IPS-11a (cell line): ENCODE data around the gene NACAD.

ENCODE experiments used
- H3K4me3 ChIP-seq: one replicate; pipeline ENCODE4 v1.5.1; 2013; ENCODE audit warnings: low read depth, low read length, control low read depth

The NACAD gene

GRCh38 chr7:45088821-45089340, at the start of gene NACAD:
Gene NACAD, minus strand, starts transcription at chr7:45088969. Its CDS starts 75 bp downstream, at chr7:45088894.
- peak within 1 kb of the TSS; percentile 61 for H3K4me3 ChIP-seq

- H3K4me3 ChIP-seq: no peak overlapping the region
Observed at GRCh38 chr7:45136106-45137060, 47.6 kb upstream of the NACAD start.

- H3K4me3 ChIP-seq: no peak overlapping the region
Observed at GRCh38 chr7:45133877-45134276, 45.1 kb upstream of the NACAD start.

- H3K4me3 ChIP-seq: no peak overlapping the region
Observed at GRCh38 chr7:45133352-45133751, 44.6 kb upstream of the NACAD start.

GRCh38 chr7:45132708-45133320, 44.0 kb upstream of the NACAD start:
- H3K4me3 ChIP-seq: no peak overlapping the region

GRCh38 chr7:45131891-45132290, 43.1 kb upstream of the NACAD start:
- no peak overlapping the region for H3K4me3 ChIP-seq

GRCh38 chr7:45130910-45131309, 42.1 kb upstream of the NACAD start:
- H3K4me3 ChIP-seq: no peak overlapping the region

GRCh38 chr7:45129906-45130305, 41.1 kb upstream of the NACAD start:
- H3K4me3 ChIP-seq: no peak overlapping the region

GRCh38 chr7:45129181-45129800, 40.5 kb upstream of the NACAD start:
- H3K4me3 ChIP-seq: no peak overlapping the region

GRCh38 chr7:45126920-45127319, 38.2 kb upstream of the NACAD start:
- no peak overlapping the region for H3K4me3 ChIP-seq

GRCh38 chr7:45126201-45126600, 37.4 kb upstream of the NACAD start:
- no peak overlapping the region for H3K4me3 ChIP-seq

GRCh38 chr7:45125193-45125904, 36.6 kb upstream of the NACAD start:
- H3K4me3 ChIP-seq: no peak overlapping the region

GRCh38 chr7:45123913-45124710, 35.3 kb upstream of the NACAD start:
- H3K4me3 ChIP-seq: no peak overlapping the region

- H3K4me3 ChIP-seq: no peak overlapping the region
Observed at GRCh38 chr7:45122975-45123860, 34.4 kb upstream of the NACAD start.

- H3K4me3 ChIP-seq: no peak overlapping the region
Observed at GRCh38 chr7:45119550-45119949, 30.8 kb upstream of the NACAD start.

- no peak overlapping the region for H3K4me3 ChIP-seq
Observed at GRCh38 chr7:45118889-45119331, 30.1 kb upstream of the NACAD start.

GRCh38 chr7:45118292-45118691, 29.5 kb upstream of the NACAD start:
- no peak overlapping the region for H3K4me3 ChIP-seq

- no peak overlapping the region for H3K4me3 ChIP-seq
Observed at GRCh38 chr7:45117582-45117981, 28.8 kb upstream of the NACAD start.

GRCh38 chr7:45116048-45116447, 27.3 kb upstream of the NACAD start:
- no peak overlapping the region for H3K4me3 ChIP-seq
